OCI-LY1 (cell line): ENCODE results near the gene KCNK2.

Source experiments
- CTCF ChIP-seq: fragments of 200-600 bp; sonication (generic), shearing (Covaris generic); IDR thresholded peaks from 2 replicates; pipeline ENCODE4 v1.5.1; 2017; ENCODE audit warnings: mild to moderate bottlenecking, antibody characterized with exemption, low read length, moderate library complexity, mixed read lengths
- EZH2 ChIP-seq: fragments of 200-600 bp; sonication (generic), shearing (Covaris generic); IDR thresholded peaks from 2 replicates; pipeline ENCODE4 v1.8.0; 2017; ENCODE audit warnings: borderline replicate concordance, mixed run types, mild to moderate bottlenecking, antibody characterized with exemption, low read length, moderate library complexity, mixed read lengths

GRCh38 chr1:215252164-215252563 lies 169.6 kb downstream of the KCNK2 start:
- no peak for TF ChIP-seq CTCF
- TF ChIP-seq EZH2: no peak
